WTC11 (cell line): ENCODE data around the gene EDC4. TPM values are rescaled to one million over a fixed set of nuclear protein-coding genes. Genes with fewer than 3 reads are reported as not detected.
A peak's percentile ranks its signal among the peaks of the same experiment; 100 is the strongest.

Experiments
- ATAC-seq: fragments of 200-7000 bp; cut with Tn5 transposase; 2 replicates; pipeline ENCODE4 v1.10.0; 2021; ENCODE audit warnings: mild to moderate bottlenecking, moderate library complexity
- CTCF ChIA-PET: fragments of 300-600 bp; sonication (Branson Sonifier 250); formaldehyde crosslinking; loops from one replicate; lab custom pipeline; 2021; ENCODE audit warnings: antibody characterized with exemption; lab: Charles Lee
- POLR2A ChIA-PET: fragments of 350-600 bp; sonication (Branson Sonifier 250); formaldehyde crosslinking; loops from one replicate; lab custom pipeline; 2021; ENCODE audit warnings: antibody characterized with exemption; lab: Charles Lee
- DNase-seq: peaks from one replicate; pipeline ENCODE4 v3.0.0; 2021; ENCODE audit warnings: low spot score
- H3K27ac Mint-ChIP-seq: 2 replicates; pipeline ENCODE4 v1.8.0; 2021; ENCODE audit warnings: mixed read lengths
- H3K27me3 Mint-ChIP-seq: 2 replicates; pipeline ENCODE4 v1.8.0; 2021; ENCODE audit warnings: low read depth, mild to moderate bottlenecking, moderate library complexity, mixed read lengths
- H3K36me3 Mint-ChIP-seq: 2 replicates; pipeline ENCODE4 v1.8.0; 2021; ENCODE audit warnings: mixed read lengths
- H3K4me1 Mint-ChIP-seq: 2 replicates; pipeline ENCODE4 v1.8.0; 2022; ENCODE audit warnings: mixed read lengths
- H3K4me3 Mint-ChIP-seq: 2 replicates; pipeline ENCODE4 v1.8.0; 2021; ENCODE audit warnings: mild to moderate bottlenecking, moderate library complexity, mixed read lengths
- H3K9me3 Mint-ChIP-seq: 2 replicates; pipeline ENCODE4 v1.8.0; 2021; ENCODE audit warnings: mixed read lengths
- CBFB ChIP-seq: sonication (generic); formaldehyde crosslinking; IDR thresholded peaks from 2 replicates; pipeline ENCODE4 v1.8.1; 2022; ENCODE audit warnings: mild to moderate bottlenecking, low read depth, missing genetic modification reagents
- CTCF ChIP-seq: fragments of 200-600 bp; IDR thresholded peaks from 2 replicates; pipeline ENCODE4 v1.8.0; 2022; ENCODE audit warnings: antibody characterized with exemption
- FOXP4 ChIP-seq: sonication (generic); formaldehyde crosslinking; IDR thresholded peaks from 2 replicates; pipeline ENCODE4 v1.8.0; 2022; ENCODE audit warnings: mild to moderate bottlenecking, missing genetic modification reagents
- ZNF281 ChIP-seq: sonication (generic); formaldehyde crosslinking; IDR thresholded peaks from 2 replicates; pipeline ENCODE4 v1.8.0; 2023; ENCODE audit warnings: mild to moderate bottlenecking, missing genetic modification reagents
- ZSCAN18 ChIP-seq: fragments of 250-450 bp; sonication (Bioruptor Pico); IDR thresholded peaks from 2 replicates; pipeline ENCODE4 v2.1.2; 2022; ENCODE audit warnings: mild to moderate bottlenecking, moderate library complexity
- total RNA-seq: library from RNA; stranded (reverse); gene quantifications from 3 replicates; pipeline ENCODE4 v1.2.3, GENCODE V29; 2021

EDC4 gene
- total RNA-seq, 1 experiment from 2014 or later: 83.7 TPM

GRCh38 chr16:67924140-67924906 is 51.5 kb downstream of the EDC4 start (continued):
- no peak for TF ChIP-seq FOXP4

- DNase-seq (peak; percentile 40), ATAC-seq (peak; percentile 62)
- no peak for TF ChIP-seq ZNF281 (CRISPR knock-in tag)
- TF ChIP-seq CTCF: 0 out of 2 replicates have a peak, but pooled peaks have one; percentile 16
- no peak for TF ChIP-seq ZSCAN18 (CRISPR knock-in tag)
- Mint-ChIP-seq H3K27ac (peak overlapping the region; percentile 89), H3K36me3 (no peaks in the 10 kb centered on the region), H3K27me3 (no peaks in the 10 kb centered on the region), H3K4me3 (no peak overlapping the region), H3K9me3 (no peaks in the 10 kb centered on the region), H3K4me1 (peaks cover 21% of the 10 kb centered on the region)
- CTCF ChIA-PET: interaction anchor here (0.7 to 9.2 kb wide), 11 partner anchors 8 to 405 kb away, joined by 3 to 144 read pairs (median 4); partner anchors contain the start of genes EDC4 and NRN1L
- POLR2A ChIA-PET: interaction anchor here (1.2 to 1.5 kb wide), 2 partner anchors 9 to 43 kb away, joined by 3 read pairs; no protein-coding TSS in a partner anchor
Measured at GRCh38 chr16:67926181-67926750, 53.4 kb downstream of the EDC4 start.

GRCh38 chr16:67927131-67927941 is 54.5 kb downstream of the EDC4 start:
- CTCF ChIA-PET: interaction anchor here (1.2 to 9.2 kb wide), 4 partner anchors 43 to 267 kb away, joined by 4 to 144 read pairs (median 14); partner anchors contain the start of genes ACD and NRN1L
- POLR2A ChIA-PET: no interaction called here
- DNase-seq: no peak
- no peaks in the 10 kb centered on the region for H3K27me3 Mint-ChIP-seq
- no peak overlapping the region for H3K27ac Mint-ChIP-seq
- no peak for ATAC-seq
- peaks cover 15% of the 10 kb centered on the region for H3K4me1 Mint-ChIP-seq
- no peak overlapping the region for H3K4me3 Mint-ChIP-seq
- no peak for TF ChIP-seq ZNF281 (CRISPR knock-in tag)
- no peak for TF ChIP-seq CBFB (CRISPR knock-in tag)
- TF ChIP-seq, all 79 proteins: peak for 0
- no peaks in the 10 kb centered on the region for H3K36me3 Mint-ChIP-seq
- no peaks in the 10 kb centered on the region for H3K9me3 Mint-ChIP-seq
